ENCODE measurements around the gene SNX20. TPM values are rescaled to one million over a fixed set of nuclear protein-coding genes. Genes with fewer than 3 reads are reported as not detected.

Gene SNX20
- total and polyA plus RNA-seq, 2 of the 13 experiments (the other 11 are each of a cell fraction or from before 2014, with no cell fraction given), result not detected

DNA sequence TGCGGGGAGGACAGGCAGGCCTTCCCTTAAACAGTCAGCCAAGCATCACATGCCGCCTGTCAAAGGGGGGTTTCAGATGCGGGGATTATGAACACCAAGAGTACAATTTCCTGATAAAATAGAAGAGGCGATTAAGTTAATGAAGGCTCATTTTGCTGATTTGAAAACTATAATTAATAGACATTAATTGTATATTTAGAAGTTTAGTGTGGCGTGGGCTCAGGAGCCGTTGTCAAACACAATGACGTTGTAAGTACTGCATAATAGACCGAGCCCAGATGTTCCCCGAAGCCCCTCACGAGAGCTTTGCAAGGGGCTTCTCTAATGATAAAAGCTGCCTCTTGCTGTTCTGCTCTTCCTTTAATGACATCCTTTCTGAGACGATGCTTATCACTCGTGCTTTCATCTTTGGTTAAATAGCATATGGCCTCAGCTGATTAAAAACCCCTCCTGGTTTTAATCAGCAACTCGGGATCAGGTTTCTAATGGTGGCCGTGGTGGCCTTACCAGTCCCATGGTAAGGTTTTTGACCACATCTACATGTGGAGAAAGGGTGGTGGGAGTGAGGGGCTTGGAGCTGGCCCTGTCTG, 28.2 kb downstream of the SNX20 start:
- no peak overlapping the region for H3K9ac ChIP-seq (ENCODE audit: insufficient read depth, low read depth, low read length)
- H3K4me3 ChIP-seq (replicated peaks in 1 of 3; ENCODE audit: insufficient read depth in 1 of 3, low read depth in 2 of 3, low read length in 3 of 3), result no peak overlapping the region
- H3K4me2 ChIP-seq (ENCODE audit: low read depth, low read length), result no peak overlapping the region
- FAIRE-seq (no peak), ATAC-seq (no peak), DNase-seq (ENCODE audit: low spot score) (no peak)
- POLR2A ChIA-PET, result interaction anchor here (1.5 kb wide), 1 partner anchor 11 kb away, joined by 4 read pairs; no protein-coding TSS in a partner anchor
- 79% methylated on average over 14 of the region's 14 CpGs for WGBS (ENCODE audit: low lambda C conversion rate)
- CTCF ChIA-PET (ENCODE audit: low intra/inter-chr PET ratio, low total read pairs), result no interaction called here
- peaks cover 0 to 1% of the 10 kb centered on the region in 2 experiments; a peak in 1 of 5 replicates for H3K27me3 ChIP-seq (ENCODE audit: control insufficient read depth in 1 of 2, insufficient read depth in 2 of 2, low read length in 2 of 2)
- no peaks in the 10 kb centered on the region for H3K36me3 ChIP-seq (replicated peaks in 1 of 2; ENCODE audit: control insufficient read depth in 1 of 2, insufficient read depth in 2 of 2, low read length in 2 of 2)
- intact Hi-C loops (cut with micrococcal nuclease; ENCODE audit: unreplicated experiment), result no loop called here
- no peak overlapping the region for H2AFZ ChIP-seq (ENCODE audit: low read length)
- in situ Hi-C loops (cut with HindIII; ENCODE audit: extremely low pct_ligation_motif_present, low pct_unique_long_range_greater_than_20kb), result no loop called here
- no TSS peak for BruUV-seq (replicated peaks)
- H3K9me3 ChIP-seq (ENCODE audit: low read length), result no peaks in the 10 kb centered on the region
- H3K27ac ChIP-seq (ENCODE audit: extremely low read length, insufficient read depth, low read length), result no peak overlapping the region
- H3K4me1 ChIP-seq (ENCODE audit: insufficient read depth, low read length), result peaks cover 15% of the 10 kb centered on the region
- TF ChIP-seq DR1 (CRISPR knock-in tag; IDR thresholded peaks at IDR 0.05), result no peak
- TF ChIP-seq ZNF782 (CRISPR knock-in tag; IDR thresholded peaks at IDR 0.05; ENCODE audit: borderline replicate concordance), result no peak
- TF ChIP-seq FLYWCH1 (CRISPR knock-in tag; IDR thresholded peaks at IDR 0.05), result no peak
- no peak for TF ChIP-seq ZFP36L2 (CRISPR knock-in tag; IDR thresholded peaks at IDR 0.05)
- no peak for TF ChIP-seq ATM (IDR thresholded peaks at IDR 0.05; ENCODE audit: borderline replicate concordance)
- no peak for TF ChIP-seq ZFP62 (CRISPR knock-in tag; IDR thresholded peaks at IDR 0.05)
- no peak for TF ChIP-seq ETS1 (CRISPR knock-in tag; IDR thresholded peaks at IDR 0.05)
- TF ChIP-seq ZNF589 (CRISPR knock-in tag; conservative IDR thresholded peaks at IDR 0.05), result no peak
- no peak for TF ChIP-seq AGO2 (optimal IDR thresholded peaks at IDR 0.05; ENCODE audit: low read depth, low read length)
- no peak for TF ChIP-seq ZSCAN21 (CRISPR knock-in tag; IDR thresholded peaks at IDR 0.05; ENCODE audit: borderline replicate concordance)
- TF ChIP-seq NFATC3 (CRISPR knock-in tag; IDR thresholded peaks at IDR 0.05), result no peak
- no peak for TF ChIP-seq HOXA7 (CRISPR knock-in tag; IDR thresholded peaks at IDR 0.05)
- no peak for TF ChIP-seq MYC (CRISPR knock-in tag; IDR thresholded peaks at IDR 0.05; ENCODE audit: borderline replicate concordance)
- no peak for TF ChIP-seq PBX3 (CRISPR knock-in tag; IDR thresholded peaks at IDR 0.05; ENCODE audit: borderline replicate concordance)
- no peaks in the 10 kb centered on the region for H4K20me1 ChIP-seq (ENCODE audit: insufficient read depth, low read length)
- no peaks in the 10 kb centered on the region for H3K79me2 ChIP-seq (ENCODE audit: insufficient read depth, low read length)

All from HepG2 (cell line).